ENCODE data around the gene HSPG2.

HSPG2 gene

DNA sequence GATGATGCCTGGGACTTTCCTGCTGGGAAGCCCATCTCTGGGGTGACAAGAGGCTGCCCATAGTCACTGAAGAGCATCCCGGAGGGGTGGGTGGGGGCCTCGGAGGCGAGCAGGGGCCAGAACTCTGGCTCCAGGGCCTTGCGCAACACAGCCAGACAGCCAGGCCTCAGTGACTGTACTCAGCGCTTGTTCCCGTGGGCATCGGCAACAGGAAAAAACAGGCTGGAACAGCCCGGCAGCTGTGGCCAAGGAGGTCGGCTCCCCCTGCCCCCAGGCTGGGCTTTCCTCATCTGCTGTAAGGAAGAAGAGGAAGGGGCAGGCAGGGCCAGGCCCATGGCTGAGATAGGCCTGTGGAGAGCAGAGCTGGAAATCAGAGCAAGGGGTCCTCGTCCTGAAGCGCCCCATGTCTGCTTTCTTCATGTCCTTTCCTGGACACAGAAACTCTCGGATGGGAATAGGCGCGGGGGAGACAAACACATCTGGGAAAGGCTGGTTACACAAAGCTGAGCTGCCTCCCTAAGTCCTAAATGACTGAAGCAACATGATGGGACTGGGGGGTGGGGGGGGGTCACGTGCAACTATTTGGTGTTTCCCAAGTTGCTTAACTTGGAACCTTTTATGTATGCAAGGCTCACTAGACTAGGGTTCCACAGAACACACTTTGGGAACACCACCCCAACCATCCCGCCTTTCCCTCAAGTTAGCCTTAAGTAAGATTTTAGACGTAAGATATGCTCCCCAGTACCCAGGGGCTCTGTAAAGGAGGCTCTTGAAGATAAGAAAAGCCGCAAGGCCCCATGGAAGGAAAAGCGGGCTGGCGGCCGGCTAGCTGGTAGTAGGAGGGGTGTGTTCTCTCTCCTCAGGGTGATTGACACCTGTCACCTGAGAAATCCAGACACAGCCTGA, 30.7 kb downstream of the HSPG2 start:
- TF ChIP-seq POLR2AphosphoS5 (IDR thresholded peaks at IDR 0.05; ENCODE audit: low read depth, low read length) (no peak), TAF1 (IDR thresholded peaks at IDR 0.05; ENCODE audit: low read depth, low read length) (no peak), SPI1 (IDR thresholded peaks at IDR 0.05; ENCODE audit: low read depth, low read length) (no peak)
- DNase-seq (ENCODE audit: insufficient read length, low spot score) (no peak), FAIRE-seq (no peak)

- TF ChIP-seq POU2F2 (IDR thresholded peaks at IDR 0.05; ENCODE audit: low read depth, low read length) (no peak), TAF1 (IDR thresholded peaks at IDR 0.05; ENCODE audit: low read depth, low read length) (no peak), PAX5 (IDR thresholded peaks at IDR 0.05; ENCODE audit: insufficient read depth, low read length, severe bottlenecking) (no peak), POLR2AphosphoS5 (IDR thresholded peaks at IDR 0.05; ENCODE audit: low read depth, low read length) (no peak), POLR2A (IDR thresholded peaks at IDR 0.05; ENCODE audit: low read depth, low read length) (no peak), SPI1 (IDR thresholded peaks at IDR 0.05; ENCODE audit: low read depth, low read length) (no peak)
- DNase-seq (ENCODE audit: insufficient read length, low spot score) = no peak
- FAIRE-seq = peak; percentile 75
Observed at GRCh38 chr1:21904704-21905520, 32.2 kb downstream of the HSPG2 start.

- TF ChIP-seq POLR2A (IDR thresholded peaks at IDR 0.05; ENCODE audit: low read depth, low read length) (no peak), SPI1 (IDR thresholded peaks at IDR 0.05; ENCODE audit: low read depth, low read length) (no peak), PAX5 (IDR thresholded peaks at IDR 0.05; ENCODE audit: insufficient read depth, low read length, severe bottlenecking) (no peak), POLR2AphosphoS5 (IDR thresholded peaks at IDR 0.05; ENCODE audit: low read depth, low read length) (no peak), TAF1 (IDR thresholded peaks at IDR 0.05; ENCODE audit: low read depth, low read length) (no peak), POU2F2 (IDR thresholded peaks at IDR 0.05; ENCODE audit: low read depth, low read length) (no peak)
- DNase-seq (ENCODE audit: insufficient read length, low spot score) (no peak), FAIRE-seq (no peak)
Observed at GRCh38 chr1:21904454-21904703, 32.7 kb downstream of the HSPG2 start.

GRCh38 chr1:21903638-21904453, 33.3 kb downstream of the HSPG2 start:
- DNase-seq (ENCODE audit: insufficient read length, low spot score) (no peak), FAIRE-seq (no peak)
- no peak for TF ChIP-seq PAX5 (IDR thresholded peaks at IDR 0.05; ENCODE audit: insufficient read depth, low read length, severe bottlenecking)
- no peak for TF ChIP-seq POLR2A (IDR thresholded peaks at IDR 0.05; ENCODE audit: low read depth, low read length)
- no peak for TF ChIP-seq TAF1 (IDR thresholded peaks at IDR 0.05; ENCODE audit: low read depth, low read length)
- no peak for TF ChIP-seq POLR2AphosphoS5 (IDR thresholded peaks at IDR 0.05; ENCODE audit: low read depth, low read length)

GRCh38 chr1:21902026-21903012, 34.8 kb downstream of the HSPG2 start:
- TF ChIP-seq POU2F2 (IDR thresholded peaks at IDR 0.05; ENCODE audit: low read depth, low read length) = no peak
- TF ChIP-seq POLR2A (IDR thresholded peaks at IDR 0.05; ENCODE audit: low read depth, low read length) = no peak
- no peak for TF ChIP-seq POLR2AphosphoS5 (IDR thresholded peaks at IDR 0.05; ENCODE audit: low read depth, low read length)
- TF ChIP-seq PAX5 (IDR thresholded peaks at IDR 0.05; ENCODE audit: insufficient read depth, low read length, severe bottlenecking) = no peak
- DNase-seq (ENCODE audit: insufficient read length, low spot score) (no peak), FAIRE-seq (no peak)

- DNase-seq (ENCODE audit: insufficient read length, low spot score) (no peak), FAIRE-seq (no peak)
- no peak for TF ChIP-seq POLR2A (IDR thresholded peaks at IDR 0.05; ENCODE audit: low read depth, low read length)
- no peak for TF ChIP-seq POU2F2 (IDR thresholded peaks at IDR 0.05; ENCODE audit: low read depth, low read length)
- TF ChIP-seq TAF1 (IDR thresholded peaks at IDR 0.05; ENCODE audit: low read depth, low read length) = no peak
- no peak for TF ChIP-seq SPI1 (IDR thresholded peaks at IDR 0.05; ENCODE audit: low read depth, low read length)
- TF ChIP-seq POLR2AphosphoS5 (IDR thresholded peaks at IDR 0.05; ENCODE audit: low read depth, low read length) = no peak
- no peak for TF ChIP-seq PAX5 (IDR thresholded peaks at IDR 0.05; ENCODE audit: insufficient read depth, low read length, severe bottlenecking)
Observed at GRCh38 chr1:21901473-21901847, 35.6 kb downstream of the HSPG2 start.

DNA sequence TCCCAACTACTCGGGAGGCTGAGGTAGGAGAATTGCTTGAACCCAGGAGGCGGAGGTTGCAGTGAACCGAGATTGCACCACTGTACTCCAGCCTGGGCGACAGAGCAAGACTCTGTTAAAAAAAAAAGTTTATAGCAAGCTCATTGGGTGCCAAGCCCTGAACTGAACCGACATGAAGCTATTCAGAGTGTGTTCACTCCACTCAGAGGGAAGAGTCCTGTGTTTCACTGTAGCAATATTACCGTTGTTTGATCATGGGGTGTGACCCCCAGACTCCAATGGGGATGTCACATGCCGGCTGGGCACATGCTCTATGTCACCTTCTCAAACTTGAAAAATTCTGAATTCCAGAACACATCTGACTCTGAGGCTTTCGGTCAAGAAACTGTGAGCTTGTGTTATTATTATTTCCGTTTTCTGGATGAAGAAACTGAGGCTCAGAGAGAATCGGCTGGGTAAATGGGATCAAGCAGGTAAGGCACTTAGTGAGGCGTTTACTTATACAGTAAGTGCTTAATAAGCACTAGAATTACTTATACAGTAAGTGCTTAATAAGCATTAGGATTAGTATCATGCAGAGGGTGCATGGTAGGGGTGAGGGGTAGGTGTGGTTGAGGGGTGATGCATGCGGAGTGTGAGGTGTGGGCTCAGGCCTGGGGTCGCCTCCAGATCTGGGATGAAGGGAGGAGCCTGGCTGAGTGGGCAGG, 36.2 kb downstream of the HSPG2 start:
- TF ChIP-seq POLR2AphosphoS5 (IDR thresholded peaks at IDR 0.05; ENCODE audit: low read depth, low read length) (no peak), PAX5 (IDR thresholded peaks at IDR 0.05; ENCODE audit: insufficient read depth, low read length, severe bottlenecking) (no peak), TAF1 (IDR thresholded peaks at IDR 0.05; ENCODE audit: low read depth, low read length) (no peak), POU2F2 (IDR thresholded peaks at IDR 0.05; ENCODE audit: low read depth, low read length) (no peak)
- FAIRE-seq (no peak), DNase-seq (ENCODE audit: insufficient read length, low spot score) (no peak)

DNA sequence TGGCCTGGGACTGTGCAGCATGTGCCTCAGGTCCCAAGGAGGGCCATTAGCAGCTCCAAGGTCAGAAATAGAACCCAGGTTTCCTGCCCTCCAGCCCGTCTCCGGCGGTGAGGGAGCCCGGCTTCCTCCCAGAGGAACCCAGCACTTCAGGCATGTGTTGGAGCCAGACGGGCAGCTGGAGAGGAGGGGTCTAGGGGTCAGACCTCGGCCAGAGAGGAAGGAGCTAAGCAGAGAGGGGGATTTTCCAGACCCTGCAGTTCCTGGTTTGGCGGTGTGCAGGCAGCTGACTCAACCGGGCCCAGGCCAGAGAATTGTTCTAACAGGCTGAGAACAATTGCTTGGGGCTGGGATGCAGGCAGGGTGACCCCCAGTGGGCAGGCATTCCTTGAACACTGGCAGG, 37.1 kb downstream of the HSPG2 start:
- DNase-seq (ENCODE audit: insufficient read length, low spot score) (no peak), FAIRE-seq (no peak)
- TF ChIP-seq PAX5 (IDR thresholded peaks at IDR 0.05; ENCODE audit: insufficient read depth, low read length, severe bottlenecking) (no peak), POU2F2 (IDR thresholded peaks at IDR 0.05; ENCODE audit: low read depth, low read length) (no peak), POLR2AphosphoS5 (IDR thresholded peaks at IDR 0.05; ENCODE audit: low read depth, low read length) (no peak), TAF1 (IDR thresholded peaks at IDR 0.05; ENCODE audit: low read depth, low read length) (no peak), SPI1 (IDR thresholded peaks at IDR 0.05; ENCODE audit: low read depth, low read length) (no peak), POLR2A (IDR thresholded peaks at IDR 0.05; ENCODE audit: low read depth, low read length) (no peak)

Data from GM12891 (cell line).